GM19395 (cell line): ENCODE results near the gene FFAR2.
"Not testable (repeated sequence)": the region's sequence is repeated elsewhere in the genome, so short reads cannot be mapped to it uniquely, and the experiment has no call there.

Experiments
- ATAC-seq: cut with Tn5 transposase; IDR thresholded peaks from one replicate; pipeline ENCODE4 v1.9.1; 2021; ENCODE audit warnings: mild to moderate bottlenecking, moderate library complexity; ENCODE audit not compliant: unreplicated experiment

The FFAR2 gene

GRCh38 chr19:35451338-35452096, 3.5 kb downstream of the FFAR2 start:
- ATAC-seq = no peak

GRCh38 chr19:35454663-35455062, 6.6 kb downstream of the FFAR2 start:
- ATAC-seq = no peak

GRCh38 chr19:35455616-35456201, 7.7 kb downstream of the FFAR2 start:
- ATAC-seq = no peak

- no peak for ATAC-seq
Observed at GRCh38 chr19:35457173-35457572, 9.1 kb downstream of the FFAR2 start.

- no peak for ATAC-seq
Observed at GRCh38 chr19:35458192-35458591, 10.1 kb downstream of the FFAR2 start.

- ATAC-seq = peak; percentile 55
Observed at GRCh38 chr19:35458731-35459391, 10.8 kb downstream of the FFAR2 start.

GRCh38 chr19:35459414-35460082, 11.5 kb downstream of the FFAR2 start:
- ATAC-seq = no peak

- no peak for ATAC-seq
Observed at GRCh38 chr19:35460608-35461007, 12.6 kb downstream of the FFAR2 start.

- no peak for ATAC-seq
Observed at GRCh38 chr19:35461060-35461459, 13.0 kb downstream of the FFAR2 start.

- ATAC-seq = not testable (repeated sequence)
Observed at GRCh38 chr19:35461788-35462187, 13.7 kb downstream of the FFAR2 start.

GRCh38 chr19:35462476-35462953, 14.5 kb downstream of the FFAR2 start:
- peak; percentile 58 for ATAC-seq

- not testable (repeated sequence) for ATAC-seq
Observed at GRCh38 chr19:35462956-35463355, 14.9 kb downstream of the FFAR2 start.

GRCh38 chr19:35466259-35466658, 18.2 kb downstream of the FFAR2 start:
- no peak for ATAC-seq

GRCh38 chr19:35468637-35469036, 20.6 kb downstream of the FFAR2 start:
- no peak for ATAC-seq

GRCh38 chr19:35470128-35470527, 22.1 kb downstream of the FFAR2 start:
- no peak for ATAC-seq

GRCh38 chr19:35471075-35471474, 23.0 kb downstream of the FFAR2 start:
- not testable (repeated sequence) for ATAC-seq

- no peak for ATAC-seq
Observed at GRCh38 chr19:35471946-35472345, 23.9 kb downstream of the FFAR2 start.

- no peak for ATAC-seq
Observed at GRCh38 chr19:35474104-35474503, 26.0 kb downstream of the FFAR2 start.

- not testable (repeated sequence) for ATAC-seq
Observed at GRCh38 chr19:35474594-35474993, 26.5 kb downstream of the FFAR2 start.

GRCh38 chr19:35476149-35476548, 28.1 kb downstream of the FFAR2 start:
- ATAC-seq = no peak
